HepG2 (cell line): Measurements from ENCODE around the gene ADAMTS4. TPM values are rescaled to one million over a fixed set of nuclear protein-coding genes. Genes with fewer than 3 reads are reported as not detected.

Source experiments
- EP300 ChIP-seq, 3 experiments: sonication (generic) in 1 of 3; formaldehyde crosslinking in 1 of 3; IDR thresholded peaks; 2 replicates each; pipeline versions ENCODE4 v1.5.1 to v1.6.1; 2011 to 2020; ENCODE audit warnings: low read depth in 2 of 3, low read length in 2 of 3, borderline replicate concordance in 1 of 3, improper control_type of control experiment in 1 of 3, mild to moderate bottlenecking in 1 of 3, missing genetic modification reagents in 1 of 3, moderate library complexity in 1 of 3
- FOXP1 ChIP-seq, 2 experiments: fragments of 450-650 bp in 1 of 2; IDR thresholded peaks; 2 replicates each; pipeline ENCODE4 v1.6.1; 2017 to 2018; ENCODE audit warnings: antibody characterized with exemption in 1 of 2
- GATAD1 ChIP-seq: IDR thresholded peaks from 2 replicates; pipeline ENCODE4 v1.6.1; 2016; ENCODE audit warnings: missing genetic modification reagents, missing compliant biosample characterization
- GTF2F1 ChIP-seq: fragments of 150-350 bp; IDR thresholded peaks from 2 replicates; pipeline ENCODE4 v1.6.1; 2014; ENCODE audit warnings: low read length
- GZF1 ChIP-seq: sonication (generic); formaldehyde crosslinking; IDR thresholded peaks from 2 replicates; pipeline ENCODE4 v1.5.1; 2020; ENCODE audit warnings: mild to moderate bottlenecking, missing genetic modification reagents
- KLF9 ChIP-seq: IDR thresholded peaks from 2 replicates; pipeline ENCODE4 v1.6.1; 2016; ENCODE audit warnings: low read depth
- MATR3 ChIP-seq: sonication (generic); formaldehyde crosslinking; IDR thresholded peaks from 2 replicates; pipeline ENCODE4 v1.4.0; 2020; ENCODE audit warnings: missing genetic modification reagents
- MXI1 ChIP-seq: IDR thresholded peaks from 3 replicates; pipeline ENCODE4 v1.6.1; 2012; ENCODE audit warnings: low read depth, low read length, inconsistent platforms, borderline replicate concordance
- RNF2 ChIP-seq: fragments of 450-650 bp; conservative IDR thresholded peaks from 2 replicates; pipeline ENCODE4 v1.6.1; 2016; ENCODE audit warnings: low read depth
- TBX2 ChIP-seq: sonication (generic); formaldehyde crosslinking; IDR thresholded peaks from 2 replicates; pipeline ENCODE4 v1.5.0; 2020; ENCODE audit warnings: missing genetic modification reagents, mild to moderate bottlenecking, borderline replicate concordance
- TRIM24 ChIP-seq: sonication (generic); formaldehyde crosslinking; IDR thresholded peaks from 2 replicates; pipeline ENCODE4 v1.8.0; 2022; ENCODE audit warnings: mild to moderate bottlenecking, missing genetic modification reagents
- WIZ ChIP-seq: sonication (generic); formaldehyde crosslinking; IDR thresholded peaks from 2 replicates; pipeline ENCODE4 v1.5.1; 2020; ENCODE audit warnings: mild to moderate bottlenecking, missing genetic modification reagents
- ZBTB8A ChIP-seq: sonication (generic); formaldehyde crosslinking; IDR thresholded peaks from 2 replicates; pipeline ENCODE4 v1.4.0; 2020; ENCODE audit warnings: mild to moderate bottlenecking, low read depth, missing genetic modification reagents, borderline replicate concordance
- ZNF101 ChIP-seq: sonication (generic); formaldehyde crosslinking; IDR thresholded peaks from 2 replicates; pipeline ENCODE4 v1.4.0; 2020; ENCODE audit warnings: mild to moderate bottlenecking, low read depth, missing genetic modification reagents, borderline replicate concordance
- ZNF205 ChIP-seq: IDR thresholded peaks from 2 replicates; pipeline ENCODE4 v1.6.1; 2018; ENCODE audit warnings: missing biosample characterization, missing genetic modification reagents
- ZNF383 ChIP-seq: sonication (generic); formaldehyde crosslinking; IDR thresholded peaks from 2 replicates; pipeline ENCODE4 v1.4.0; 2020; ENCODE audit warnings: missing genetic modification reagents, mild to moderate bottlenecking, borderline replicate concordance
- ZNF614 ChIP-seq: IDR thresholded peaks from 2 replicates; pipeline ENCODE4 v1.6.1; 2018; ENCODE audit warnings: missing biosample characterization, missing genetic modification reagents, inconsistent platforms, borderline replicate concordance
- ZNF644 ChIP-seq: IDR thresholded peaks from 2 replicates; pipeline ENCODE4 v1.6.1; 2016; ENCODE audit warnings: low read depth
- polyA plus RNA-seq, 8 experiments: library from polyadenylated mRNA; depleted of rRNA in 3 of 8; stranded (reverse) in 7 of 8; unstranded in 1 of 8; fragments of >200 nt; fragmentation: Illumina TruSeq in 4 of 8; extraction: Trizol in 4 of 8; gene quantifications; 2 replicates each; pipeline versions ENCODE4 v1.2.1 to v1.2.3, GENCODE V29; 2011 to 2016; ENCODE audit warnings: low read depth in 4 of 8, missing spikeins in 1 of 8, mixed read lengths in 1 of 8; ENCODE audit not compliant: insufficient read depth in 1 of 8
- total RNA-seq, 5 experiments: library from RNA; depleted of rRNA; stranded (reverse); fragments of >200 nt; fragmentation: Illumina TruSeq; extraction: Trizol; gene quantifications; 2 replicates each; pipeline ENCODE4 v1.2.3, GENCODE V29; 2016; ENCODE audit warnings: low read depth in 1 of 5
- TF ChIP-seq, protein P1 (sequence below): sonication (generic); formaldehyde crosslinking; IDR thresholded peaks from 2 replicates; pipeline ENCODE4 v1.4.0; 2020; ENCODE audit warnings: mild to moderate bottlenecking, missing genetic modification reagents, borderline replicate concordance
- TF ChIP-seq, protein P2 (sequence below): sonication (generic); formaldehyde crosslinking; IDR thresholded peaks from 2 replicates; pipeline ENCODE4 v1.4.0; 2020; ENCODE audit warnings: missing genetic modification reagents, low read depth, mild to moderate bottlenecking, borderline replicate concordance
- TF ChIP-seq, protein P3 (sequence below): sonication (generic); formaldehyde crosslinking; IDR thresholded peaks from 2 replicates; pipeline ENCODE4 v1.4.0; 2020; ENCODE audit warnings: missing genetic modification reagents

The ADAMTS4 gene
- total and polyA plus RNA-seq, 2 of the 13 experiments (the other 11 are each of a cell fraction or from before 2014, with no cell fraction given), result 0.51 to 1.7 TPM

DNA sequence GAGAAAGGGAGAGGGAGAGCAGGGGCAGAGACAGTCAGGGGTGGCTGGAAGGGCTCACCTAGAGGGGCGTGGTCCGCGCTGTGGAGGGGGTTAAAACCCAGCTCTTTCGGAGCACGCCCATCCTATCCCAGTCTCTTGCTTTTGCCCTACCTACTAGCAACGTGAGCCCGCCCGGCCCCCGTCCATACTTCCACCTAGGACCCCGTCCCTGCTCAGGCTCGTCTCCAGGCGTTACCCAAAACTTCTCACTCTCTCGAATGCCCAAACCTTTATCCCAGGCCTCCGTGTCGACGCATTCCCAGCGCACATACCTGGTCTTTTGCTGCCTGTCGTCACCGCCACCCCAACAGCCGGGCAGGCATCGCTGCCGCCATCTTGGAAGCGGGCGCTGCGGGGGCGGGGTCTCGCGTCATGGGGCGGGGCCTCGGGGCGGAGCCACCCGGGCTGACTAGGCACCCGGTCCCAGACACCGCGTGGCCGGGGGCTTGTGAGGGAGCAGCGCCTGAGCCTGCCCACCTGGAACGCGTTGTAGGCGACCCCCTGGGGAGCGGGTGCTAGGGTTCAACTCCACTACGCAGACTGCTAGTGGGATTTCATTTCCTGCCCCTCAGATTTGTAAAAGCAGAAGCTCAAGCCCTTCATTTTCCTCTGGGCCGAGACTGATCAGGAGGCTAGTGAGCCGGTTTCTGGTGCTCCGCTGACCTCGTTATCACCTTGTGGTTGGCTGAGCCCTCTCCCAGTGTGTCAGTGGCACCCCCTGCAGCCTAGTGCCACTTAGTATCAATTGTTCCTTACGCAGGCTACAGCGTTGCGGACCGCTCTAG, 21.5 kb downstream of the ADAMTS4 start, which contains the start of gene B4GALT3 (continued):
- TF ChIP-seq TRIM24 (CRISPR knock-in tag) (no peak), FOXP1 (IDR thresholded peaks at IDR 0.05) (no peak), FOXP1 (CRISPR knock-in tag; IDR thresholded peaks at IDR 0.05) (0 out of 2 replicates have a peak, but pooled peaks have one; percentile 6), GTF2F1 (no peak), GATAD1 (CRISPR knock-in tag) (peak; percentile 78), MXI1 (peak; percentile 93; the same call in 2 of the 3 replicates), RNF2 (peak; percentile 79; the same call in 1 of the 2 replicates), ZNF614 (CRISPR knock-in tag) (0 out of 2 replicates have a peak, but pooled peaks have one; percentile 57), WIZ (CRISPR knock-in tag) (no peak; the same call in 1 of the 2 replicates), ZBTB8A (CRISPR knock-in tag) (peak; percentile 47; the same call in 1 of the 2 replicates), ZNF205 (no peak; the same call in 1 of the 2 replicates), ZNF101 (CRISPR knock-in tag) (0 out of 2 replicates have a peak, but pooled peaks have one; percentile 32), EP300 (IDR thresholded peaks at IDR 0.05; ENCODE audit: low read depth in 2 of 2, low read length in 2 of 2) (0 out of 4 replicates have a peak, but pooled peaks of 1 of the 2 experiments have one; percentile 3), EP300 (CRISPR knock-in tag; IDR thresholded peaks at IDR 0.05; ENCODE audit: borderline replicate concordance) (no peak), MATR3 (no peak), KLF9 (CRISPR knock-in tag) (peak; percentile 72; the same call in 1 of the 2 replicates), ZNF383 (CRISPR knock-in tag) (no peak), TBX2 (peak; percentile 90), ZNF644 (no peak), GZF1 (no peak)
- TF ChIP-seq, protein P1, sequence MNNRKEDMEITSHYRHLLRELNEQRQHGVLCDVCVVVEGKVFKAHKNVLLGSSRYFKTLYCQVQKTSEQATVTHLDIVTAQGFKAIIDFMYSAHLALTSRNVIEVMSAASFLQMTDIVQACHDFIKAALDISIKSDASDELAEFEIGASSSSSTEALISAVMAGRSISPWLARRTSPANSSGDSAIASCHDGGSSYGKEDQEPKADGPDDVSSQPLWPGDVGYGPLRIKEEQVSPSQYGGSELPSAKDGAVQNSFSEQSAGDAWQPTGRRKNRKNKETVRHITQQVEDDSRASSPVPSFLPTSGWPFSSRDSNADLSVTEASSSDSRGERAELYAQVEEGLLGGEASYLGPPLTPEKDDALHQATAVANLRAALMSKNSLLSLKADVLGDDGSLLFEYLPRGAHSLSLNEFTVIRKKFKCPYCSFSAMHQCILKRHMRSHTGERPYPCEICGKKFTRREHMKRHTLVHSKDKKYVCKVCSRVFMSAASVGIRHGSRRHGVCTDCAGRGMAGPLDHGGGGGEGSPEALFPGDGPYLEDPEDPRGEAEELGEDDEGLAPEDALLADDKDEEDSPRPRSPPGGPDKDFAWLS (CRISPR knock-in tag), result 0 out of 2 replicates have a peak, but pooled peaks have one; percentile 86
- TF ChIP-seq, protein P2, sequence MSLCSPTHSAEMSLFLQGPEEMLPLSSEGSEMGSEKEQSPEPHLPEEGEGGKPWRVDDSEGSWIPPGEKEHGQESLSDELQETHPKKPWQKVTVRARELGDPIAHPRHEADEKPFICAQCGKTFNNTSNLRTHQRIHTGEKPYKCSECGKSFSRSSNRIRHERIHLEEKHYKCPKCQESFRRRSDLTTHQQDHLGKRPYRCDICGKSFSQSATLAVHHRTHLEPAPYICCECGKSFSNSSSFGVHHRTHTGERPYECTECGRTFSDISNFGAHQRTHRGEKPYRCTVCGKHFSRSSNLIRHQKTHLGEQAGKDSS (CRISPR knock-in tag), result peak; percentile 94
- TF ChIP-seq, protein P3, sequence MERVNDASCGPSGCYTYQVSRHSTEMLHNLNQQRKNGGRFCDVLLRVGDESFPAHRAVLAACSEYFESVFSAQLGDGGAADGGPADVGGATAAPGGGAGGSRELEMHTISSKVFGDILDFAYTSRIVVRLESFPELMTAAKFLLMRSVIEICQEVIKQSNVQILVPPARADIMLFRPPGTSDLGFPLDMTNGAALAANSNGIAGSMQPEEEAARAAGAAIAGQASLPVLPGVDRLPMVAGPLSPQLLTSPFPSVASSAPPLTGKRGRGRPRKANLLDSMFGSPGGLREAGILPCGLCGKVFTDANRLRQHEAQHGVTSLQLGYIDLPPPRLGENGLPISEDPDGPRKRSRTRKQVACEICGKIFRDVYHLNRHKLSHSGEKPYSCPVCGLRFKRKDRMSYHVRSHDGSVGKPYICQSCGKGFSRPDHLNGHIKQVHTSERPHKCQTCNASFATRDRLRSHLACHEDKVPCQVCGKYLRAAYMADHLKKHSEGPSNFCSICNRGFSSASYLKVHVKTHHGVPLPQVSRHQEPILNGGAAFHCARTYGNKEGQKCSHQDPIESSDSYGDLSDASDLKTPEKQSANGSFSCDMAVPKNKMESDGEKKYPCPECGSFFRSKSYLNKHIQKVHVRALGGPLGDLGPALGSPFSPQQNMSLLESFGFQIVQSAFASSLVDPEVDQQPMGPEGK (CRISPR knock-in tag), result peak; percentile 66
